DND-41 (cell line): ENCODE results near the gene DMKN.

Experiments
- CTCF ChIP-seq: IDR thresholded peaks from 2 replicates; pipeline ENCODE4 v1.5.1; 2012; ENCODE audit warnings: borderline replicate concordance, low read length, moderate library complexity, mild to moderate bottlenecking; ENCODE audit not compliant: poor library complexity, severe bottlenecking; ENCODE audit errors: extremely low read depth
- EZH2 ChIP-seq: IDR thresholded peaks from 3 replicates; pipeline ENCODE4 v1.6.1; 2012; ENCODE audit warnings: borderline replicate concordance, low read depth, mild to moderate bottlenecking, moderate library complexity, low read length, inconsistent platforms; ENCODE audit not compliant: severe bottlenecking

- TF ChIP-seq CTCF (no peak), EZH2 (no peak)
Measured at GRCh38 chr19:35470128-35470527, 43.3 kb downstream of the DMKN start.
